CD8-positive, alpha-beta memory T cell (primary cell): ENCODE results near the gene ATP13A3. TPM values are rescaled to one million over a fixed set of nuclear protein-coding genes. Genes with fewer than 3 reads are reported as not detected.

Source experiments
- CTCF ChIA-PET: fragments of 350-600 bp; sonication (Branson Sonifier 250); formaldehyde crosslinking; loops from one replicate; lab custom pipeline; 2021; ENCODE audit warnings: antibody characterized with exemption; lab: Charles Lee
- POLR2A ChIA-PET: fragments of 350-600 bp; sonication (Branson Sonifier 250); formaldehyde crosslinking; loops from one replicate; lab custom pipeline; 2021; ENCODE audit warnings: antibody characterized with exemption; lab: Charles Lee
- DNase-seq, 5 donors: peaks; one replicate each; pipeline versions ENCODE4 v3.0.0 to v3.0.0-alpha.2; 2020 to 2022; ENCODE audit warnings: mixed read lengths in 1 of 5
- H3K27ac ChIP-seq: one replicate; pipeline ENCODE4 v1.7.0; 2013; ENCODE audit warnings: low read depth, mild to moderate bottlenecking, low read length, moderate library complexity
- H3K27me3 ChIP-seq: 2 replicates; pipeline ENCODE4 v1.7.0; 2013; ENCODE audit warnings: low read length, mild to moderate bottlenecking; ENCODE audit not compliant: insufficient read depth, poor library complexity, severe bottlenecking
- H3K36me3 ChIP-seq: 2 replicates; pipeline ENCODE4 v1.7.0; 2013; ENCODE audit warnings: mild to moderate bottlenecking, low read length, moderate library complexity; ENCODE audit not compliant: insufficient read depth
- H3K4me1 ChIP-seq: 2 replicates; pipeline ENCODE4 v1.7.0; 2013; ENCODE audit warnings: mild to moderate bottlenecking, low read length, moderate library complexity; ENCODE audit not compliant: insufficient read depth
- H3K4me3 ChIP-seq: 2 replicates; pipeline ENCODE4 v1.7.0; 2013; ENCODE audit warnings: mild to moderate bottlenecking, low read length
- H3K9me3 ChIP-seq: 2 replicates; pipeline ENCODE4 v1.7.0; 2013; ENCODE audit warnings: mild to moderate bottlenecking, low read length
- H3K27ac Mint-ChIP-seq, 8 donors: one replicate each; pipeline ENCODE4 v1.8.0; 2020 to 2021; ENCODE audit warnings: mixed read lengths in 8 of 8, mild to moderate bottlenecking in 6 of 8, inconsistent platforms in 3 of 8, moderate library complexity in 3 of 8
- H3K27me3 Mint-ChIP-seq, 2 donors: one replicate each; pipeline ENCODE4 v1.8.0; 2020 to 2021; ENCODE audit warnings: mixed read lengths in 2 of 2, mild to moderate bottlenecking in 1 of 2, moderate library complexity in 1 of 2
- H3K36me3 Mint-ChIP-seq, 3 donors: one replicate each; pipeline ENCODE4 v1.8.0; 2020 to 2021; ENCODE audit warnings: mixed read lengths in 3 of 3, inconsistent platforms in 1 of 3, mild to moderate bottlenecking in 1 of 3
- H3K4me1 Mint-ChIP-seq, 3 donors: one replicate each; pipeline ENCODE4 v1.8.0; 2020 to 2021; ENCODE audit warnings: mixed read lengths in 3 of 3, inconsistent platforms in 1 of 3, mild to moderate bottlenecking in 1 of 3
- H3K4me3 Mint-ChIP-seq, 7 donors: one replicate each; pipeline ENCODE4 v1.8.0; 2020 to 2021; ENCODE audit warnings: mixed read lengths in 7 of 7, mild to moderate bottlenecking in 6 of 7, moderate library complexity in 4 of 7, inconsistent platforms in 2 of 7
- H3K9me3 Mint-ChIP-seq, 5 donors: one replicate each; pipeline ENCODE4 v1.8.0; 2020 to 2022; ENCODE audit warnings: mixed read lengths in 5 of 5, mild to moderate bottlenecking in 3 of 5, moderate library complexity in 2 of 5, inconsistent platforms in 1 of 5
- polyA plus RNA-seq: library from polyadenylated mRNA; unstranded; fragments of 300-500 nt; fragmentation: Illumina TruSeq; gene quantifications from one replicate; pipeline ENCODE4 v1.2.3, GENCODE V29; 2021
- total RNA-seq, 2 experiments: library from RNA; stranded (reverse); gene quantifications; one replicate each; pipeline ENCODE4 v1.2.3, GENCODE V29; 2021

The ATP13A3 gene
- total and polyA plus RNA-seq, 3 experiments from 2014 or later: 10.5 to 165 (median 144) TPM

- H3K27me3 Mint-ChIP-seq: no peaks in the 10 kb centered on the region
- H3K4me3 ChIP-seq: no peak overlapping the region
- peak in 2 of 5 donors; percentile 42 to 48 for DNase-seq
- H3K9me3 Mint-ChIP-seq: no peaks in the 10 kb centered on the region
- ChIA-PET POLR2A (no interaction called here), CTCF (interaction anchor here (0.6 to 2.0 kb wide), 22 partner anchors 9 to 202 kb away, joined by 3 to 17 read pairs (median 4); no protein-coding TSS in a partner anchor)
- H3K36me3 Mint-ChIP-seq: no peaks in the 10 kb centered on the region
- peaks cover 8% of the 10 kb centered on the region for H3K4me1 ChIP-seq
- no peaks in the 10 kb centered on the region for H3K27me3 ChIP-seq
- H3K4me3 Mint-ChIP-seq: no peak overlapping the region
- H3K27ac Mint-ChIP-seq: no peak overlapping the region
- H3K36me3 ChIP-seq: no peaks in the 10 kb centered on the region
- H3K9me3 ChIP-seq: no peaks in the 10 kb centered on the region
- H3K27ac ChIP-seq: no peak overlapping the region
- H3K4me1 Mint-ChIP-seq: peaks cover 9 to 15% (median 13%) of the 10 kb centered on the region in 3 donors
Observed at GRCh38 chr3:194472290-194472920, 14.4 kb downstream of the ATP13A3 start.

- no peaks in the 10 kb centered on the region for H3K27me3 ChIP-seq
- no peaks in the 10 kb centered on the region for H3K36me3 ChIP-seq
- H3K4me1 ChIP-seq: peaks cover 5% of the 10 kb centered on the region
- H3K27ac Mint-ChIP-seq: no peak overlapping the region
- H3K4me3 Mint-ChIP-seq: no peak overlapping the region
- POLR2A ChIA-PET: no interaction called here
- H3K4me1 Mint-ChIP-seq: peaks cover 12 to 19% (median 16%) of the 10 kb centered on the region in 3 donors
- no peaks in the 10 kb centered on the region for H3K27me3 Mint-ChIP-seq
- H3K4me3 ChIP-seq: no peak overlapping the region
- DNase-seq: no peak
- H3K36me3 Mint-ChIP-seq: no peaks in the 10 kb centered on the region
- H3K9me3 ChIP-seq: no peaks in the 10 kb centered on the region
- no peaks in the 10 kb centered on the region for H3K9me3 Mint-ChIP-seq
- CTCF ChIA-PET: interaction anchor here (0.6 to 2.0 kb wide), 22 partner anchors 8 to 203 kb away, joined by 3 to 17 read pairs (median 4); no protein-coding TSS in a partner anchor
- H3K27ac ChIP-seq: no peak overlapping the region
Observed at GRCh38 chr3:194471863-194472262, 14.9 kb downstream of the ATP13A3 start.

GRCh38 chr3:194470615-194471014 lies 16.2 kb downstream of the ATP13A3 start:
- POLR2A ChIA-PET: no interaction called here
- Histone ChIP-seq H3K36me3 (no peaks in the 10 kb centered on the region), H3K9me3 (no peaks in the 10 kb centered on the region), H3K4me3 (no peak overlapping the region), H3K27me3 (no peaks in the 10 kb centered on the region), H3K27ac (no peak overlapping the region), H3K4me1 (peaks cover 9% of the 10 kb centered on the region)
- Mint-ChIP-seq H3K27ac (no peak overlapping the region), H3K27me3 (no peaks in the 10 kb centered on the region), H3K9me3 (no peaks in the 10 kb centered on the region), H3K4me1 (peaks cover 18 to 28% (median 19%) of the 10 kb centered on the region in 3 donors), H3K36me3 (no peaks in the 10 kb centered on the region), H3K4me3 (no peak overlapping the region)
- CTCF ChIA-PET: interaction anchor here (0.6 to 1.5 kb wide), 2 partner anchors 87 to 103 kb away, joined by 3 to 5 read pairs; no protein-coding TSS in a partner anchor
- DNase-seq: no peak

- Histone ChIP-seq H3K4me1 (peaks cover 9% of the 10 kb centered on the region), H3K27ac (no peak overlapping the region), H3K9me3 (no peaks in the 10 kb centered on the region), H3K4me3 (no peak overlapping the region), H3K36me3 (no peaks in the 10 kb centered on the region), H3K27me3 (no peaks in the 10 kb centered on the region)
- no peaks in the 10 kb centered on the region for H3K9me3 Mint-ChIP-seq
- POLR2A ChIA-PET: no interaction called here
- no peak overlapping the region for H3K27ac Mint-ChIP-seq
- no peaks in the 10 kb centered on the region for H3K27me3 Mint-ChIP-seq
- peaks cover 0 to 2% (median 0%) of the 10 kb centered on the region in 3 donors for H3K36me3 Mint-ChIP-seq
- H3K4me3 Mint-ChIP-seq: no peak overlapping the region
- CTCF ChIA-PET: interaction anchor here (1.5 kb wide), 1 partner anchor 104 kb away, joined by 5 read pairs; no protein-coding TSS in a partner anchor
- H3K4me1 Mint-ChIP-seq: peaks cover 17 to 32% (median 24%) of the 10 kb centered on the region in 3 donors
- no peak for DNase-seq
Observed at GRCh38 chr3:194469977-194470376, 16.8 kb downstream of the ATP13A3 start.

GRCh38 chr3:194468086-194468485 lies 18.7 kb downstream of the ATP13A3 start:
- no peak overlapping the region for H3K4me3 Mint-ChIP-seq
- no peaks in the 10 kb centered on the region for H3K9me3 Mint-ChIP-seq
- no peaks in the 10 kb centered on the region for H3K27me3 ChIP-seq
- DNase-seq: no peak
- H3K27ac Mint-ChIP-seq: no peak overlapping the region
- H3K36me3 ChIP-seq: no peaks in the 10 kb centered on the region
- peaks cover 20 to 38% (median 31%) of the 10 kb centered on the region in 3 donors for H3K4me1 Mint-ChIP-seq
- H3K4me1 ChIP-seq: peaks cover 9% of the 10 kb centered on the region
- no peaks in the 10 kb centered on the region for H3K9me3 ChIP-seq
- CTCF ChIA-PET: interaction anchor here (0.6 kb wide), 1 partner anchor 10 kb away, joined by 3 read pairs; no protein-coding TSS in a partner anchor
- no peaks in the 10 kb centered on the region for H3K27me3 Mint-ChIP-seq
- no peak overlapping the region for H3K27ac ChIP-seq
- POLR2A ChIA-PET: no interaction called here
- H3K4me3 ChIP-seq: no peak overlapping the region
- peaks cover 0 to 2% (median 0%) of the 10 kb centered on the region in 3 donors for H3K36me3 Mint-ChIP-seq

- no peaks in the 10 kb centered on the region for H3K27me3 ChIP-seq
- H3K27ac ChIP-seq: no peak overlapping the region
- peaks cover 0 to 3% (median 2%) of the 10 kb centered on the region in 3 donors for H3K36me3 Mint-ChIP-seq
- H3K4me3 ChIP-seq: no peak overlapping the region
- H3K4me1 ChIP-seq: peaks cover 9% of the 10 kb centered on the region
- no peaks in the 10 kb centered on the region for H3K9me3 Mint-ChIP-seq
- CTCF ChIA-PET: interaction anchor here (0.7 to 1.0 kb wide), 2 partner anchors 19 to 127 kb away, joined by 3 to 4 read pairs; no protein-coding TSS in a partner anchor
- H3K27me3 Mint-ChIP-seq: no peaks in the 10 kb centered on the region
- POLR2A ChIA-PET: no interaction called here
- peak overlapping the region in 2 of 8 donors; percentile 12 to 38 for H3K27ac Mint-ChIP-seq
- peaks cover 16 to 29% (median 24%) of the 10 kb centered on the region in 3 donors for H3K4me1 Mint-ChIP-seq
- no peaks in the 10 kb centered on the region for H3K9me3 ChIP-seq
- no peak overlapping the region for H3K4me3 Mint-ChIP-seq
- DNase-seq: no peak
- H3K36me3 ChIP-seq: no peaks in the 10 kb centered on the region
Observed at GRCh38 chr3:194466761-194467356, 19.9 kb downstream of the ATP13A3 start.

- peak overlapping the region in 1 of 7 donors; percentile 21 for H3K4me3 Mint-ChIP-seq
- H3K4me3 ChIP-seq: no peak overlapping the region
Observed at GRCh38 chr3:194465920-194466570, 20.8 kb downstream of the ATP13A3 start.

More at GRCh38 chr3:194465920-194466570, 20.8 kb downstream of the ATP13A3 start:
- POLR2A ChIA-PET: no interaction called here
- H3K27ac Mint-ChIP-seq: no peak overlapping the region
- Histone ChIP-seq H3K9me3 (no peaks in the 10 kb centered on the region), H3K27ac (no peak overlapping the region), H3K36me3 (no peaks in the 10 kb centered on the region), H3K27me3 (no peaks in the 10 kb centered on the region), H3K4me1 (peaks cover 9% of the 10 kb centered on the region)
- H3K36me3 Mint-ChIP-seq: peaks cover 0 to 4% (median 2%) of the 10 kb centered on the region in 3 donors
- CTCF ChIA-PET: no interaction called here
- H3K9me3 Mint-ChIP-seq: no peaks in the 10 kb centered on the region
- no peaks in the 10 kb centered on the region for H3K27me3 Mint-ChIP-seq
- H3K4me1 Mint-ChIP-seq: peaks cover 16 to 29% (median 24%) of the 10 kb centered on the region in 3 donors
- no peak for DNase-seq
